Activated gamma-delta T cell (primary cell): ENCODE data around the gene NDUFS5.
A peak's percentile ranks its signal among the peaks of the same experiment; 100 is the strongest.
"Not testable (repeated sequence)": the region's sequence is repeated elsewhere in the genome, so short reads cannot be mapped to it uniquely, and the experiment has no call there.

Experiments used
- DNase-seq: peaks from one replicate; lab custom pipeline; 2025; lab: John Stamatoyannopoulos, UW
- total RNA-seq, 2 donors: gene quantifications; one replicate each; lab custom pipeline; 2026; lab: John Stamatoyannopoulos, UW

Gene NDUFS5
- 53.0 to 55.0 reads per million in 2 donors for total RNA-seq

DNA sequence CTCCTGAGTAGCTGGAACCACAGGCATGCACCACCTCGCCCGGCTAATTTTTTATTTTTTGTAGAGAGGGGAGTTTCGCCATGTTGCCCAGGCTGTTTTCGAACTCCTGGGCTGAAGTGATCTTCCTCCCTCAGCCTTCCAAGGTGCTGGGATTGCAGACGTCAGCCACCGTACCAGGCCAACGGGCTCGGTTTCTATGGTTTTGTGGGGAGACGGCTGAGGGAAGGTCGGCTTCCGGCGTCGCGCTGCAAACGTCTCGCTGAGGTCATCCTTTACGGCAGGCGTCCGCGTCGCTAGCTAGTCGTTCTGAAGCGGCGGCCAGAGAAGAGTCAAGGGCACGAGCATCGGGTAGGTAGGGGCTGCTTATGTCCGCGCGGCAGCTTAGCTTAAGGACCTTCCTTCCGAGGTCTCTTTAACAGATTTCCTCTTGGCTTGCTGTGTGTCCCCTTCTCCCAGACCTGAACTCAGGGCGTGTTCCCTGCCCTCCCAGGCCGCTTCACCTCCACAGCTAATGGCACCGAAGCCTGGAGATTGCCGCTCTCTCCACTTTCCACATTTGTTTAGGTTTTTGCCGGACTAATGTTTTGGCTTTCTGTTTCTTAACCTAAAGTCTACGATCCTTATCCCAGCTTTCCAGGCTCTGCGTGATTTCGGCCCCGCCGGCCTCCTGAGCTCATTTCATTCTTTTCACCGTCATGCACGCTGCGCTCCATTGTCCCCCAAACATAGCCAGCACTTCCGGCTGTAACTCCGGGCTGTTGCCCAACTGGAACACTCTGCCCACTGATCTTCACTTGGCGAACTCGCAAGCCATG lies at the start of gene NDUFS5:
TSS of gene NDUFS5 (plus strand) at position 300 of the 815 bp plus-strand sequence. CDS start 2,375 bp downstream, outside the sequence.
- DNase-seq: peak; percentile 61

GRCh38 chr1:38977399-38978244 lies 48.5 kb upstream of the NDUFS5 start:
- DNase-seq: not testable (repeated sequence)

GRCh38 chr1:38978245-38978542 lies 48.0 kb upstream of the NDUFS5 start:
- DNase-seq: not testable (repeated sequence)

- not testable (repeated sequence) for DNase-seq
Measured at GRCh38 chr1:38979380-38979779, 46.8 kb upstream of the NDUFS5 start.

DNA sequence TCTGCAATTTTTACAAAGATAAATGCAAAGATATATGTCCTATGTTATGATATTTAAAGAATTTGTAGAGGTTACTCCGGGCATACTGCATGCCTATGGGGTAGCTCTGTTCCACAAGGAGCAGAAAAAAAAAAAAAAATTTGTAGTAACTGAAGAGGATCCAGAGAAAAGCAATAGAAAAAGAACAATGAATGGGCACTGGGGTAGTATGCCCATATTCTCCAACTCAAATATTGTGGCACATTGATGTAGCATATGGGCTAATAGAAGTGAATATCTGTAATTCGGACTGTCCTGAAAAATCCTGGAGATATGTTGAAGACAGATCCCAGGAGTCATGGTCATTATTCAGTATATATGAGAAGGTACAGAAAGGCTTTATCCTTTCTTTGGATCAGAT lies 36.2 kb upstream of the NDUFS5 start:
- no peak for DNase-seq

- no peak for DNase-seq
Measured at GRCh38 chr1:38990386-38990737, 35.8 kb upstream of the NDUFS5 start.

- DNase-seq: peak; percentile 92
Measured at GRCh38 chr1:38990738-38991637, 35.2 kb upstream of the NDUFS5 start, which contains the start of gene AKIRIN1. Gene AKIRIN1 (plus strand): TSS chr1:38991276. CDS start chr1:38991381, 105 bp downstream.

DNA sequence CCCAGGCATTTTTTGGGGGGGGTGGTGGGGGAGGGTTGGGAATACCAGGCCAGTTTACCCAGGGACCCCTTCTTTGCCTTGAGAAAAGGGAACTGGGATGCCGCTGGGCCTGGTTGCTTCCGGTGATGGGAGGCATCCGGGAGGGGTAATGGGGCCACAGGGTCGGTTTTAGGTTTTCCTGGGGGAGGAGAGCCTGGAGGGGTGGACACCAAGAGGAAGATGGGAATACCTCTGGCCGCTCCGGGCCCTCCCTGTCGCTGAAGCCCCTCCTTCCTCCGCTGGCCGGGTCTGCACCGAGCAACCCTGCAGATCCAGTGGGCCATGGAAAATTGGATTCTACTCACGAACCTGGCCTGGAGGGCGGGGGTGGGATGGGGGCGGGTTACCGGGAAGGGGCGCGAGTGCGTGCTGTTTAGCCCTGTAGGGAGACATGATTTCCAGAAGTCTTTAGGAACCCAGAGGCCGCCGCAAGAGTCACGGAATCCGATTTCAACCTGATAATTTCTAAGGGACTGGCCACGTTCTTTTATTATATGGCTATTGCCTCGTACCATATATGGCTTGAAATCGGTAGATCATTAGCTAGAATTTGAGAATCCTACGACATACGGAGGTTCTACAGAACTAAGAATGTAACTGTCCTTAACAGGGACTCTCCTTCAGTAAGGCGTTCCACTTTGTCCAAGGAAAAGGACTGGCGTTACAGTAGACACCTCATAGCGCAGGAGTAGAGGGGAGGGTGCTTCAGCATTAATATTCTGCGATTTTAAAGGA lies 34.3 kb upstream of the NDUFS5 start:
- no peak for DNase-seq

- DNase-seq: no peak
Measured at GRCh38 chr1:38992412-38993111, 33.6 kb upstream of the NDUFS5 start.

GRCh38 chr1:38994196-38994595 lies 32.0 kb upstream of the NDUFS5 start:
- DNase-seq: no peak

- DNase-seq: no peak
Measured at GRCh38 chr1:38997034-38997900, 28.9 kb upstream of the NDUFS5 start.

- no peak for DNase-seq
Measured at GRCh38 chr1:38997901-38998190, 28.3 kb upstream of the NDUFS5 start.

GRCh38 chr1:39001516-39002421 lies 24.4 kb upstream of the NDUFS5 start:
- no peak for DNase-seq

DNA sequence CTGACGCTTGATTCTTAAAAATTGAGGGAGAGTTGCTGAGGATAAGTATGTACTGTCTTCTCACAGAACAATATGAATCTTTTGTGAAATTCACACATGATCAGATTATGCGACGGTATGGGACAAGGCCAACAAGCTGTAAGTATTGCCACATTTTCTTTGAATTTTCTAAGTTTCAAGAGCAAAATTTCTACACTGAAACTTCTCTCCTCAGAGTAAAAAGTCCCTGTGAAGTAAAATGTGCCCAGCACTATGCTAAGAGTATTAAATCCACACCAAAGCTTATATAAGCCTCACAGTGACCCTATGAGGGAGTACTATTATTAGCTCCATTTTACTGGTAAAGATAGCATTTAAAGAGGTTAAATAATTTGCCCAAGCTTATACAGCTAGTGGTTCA lies 22.9 kb upstream of the NDUFS5 start:
- DNase-seq: no peak

DNA sequence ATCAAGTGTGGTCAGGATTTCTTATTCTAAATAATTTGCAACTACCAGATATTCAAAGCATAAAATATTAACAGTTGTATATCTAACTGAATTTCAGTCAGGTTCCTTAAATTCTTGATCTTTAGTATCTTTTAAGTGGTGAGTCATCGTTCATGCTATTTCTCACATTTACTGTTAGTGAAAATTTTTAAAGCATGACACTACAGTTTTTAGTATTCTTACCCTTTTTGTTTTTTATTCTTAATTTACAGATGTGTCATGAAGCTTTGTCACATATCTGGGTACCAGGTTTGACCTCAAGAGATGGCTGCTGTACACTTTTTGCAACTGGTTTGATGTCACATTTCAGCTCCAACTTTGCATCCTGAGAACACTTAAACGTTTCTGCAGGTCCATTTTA lies 22.4 kb upstream of the NDUFS5 start:
- DNase-seq: no peak

DNA sequence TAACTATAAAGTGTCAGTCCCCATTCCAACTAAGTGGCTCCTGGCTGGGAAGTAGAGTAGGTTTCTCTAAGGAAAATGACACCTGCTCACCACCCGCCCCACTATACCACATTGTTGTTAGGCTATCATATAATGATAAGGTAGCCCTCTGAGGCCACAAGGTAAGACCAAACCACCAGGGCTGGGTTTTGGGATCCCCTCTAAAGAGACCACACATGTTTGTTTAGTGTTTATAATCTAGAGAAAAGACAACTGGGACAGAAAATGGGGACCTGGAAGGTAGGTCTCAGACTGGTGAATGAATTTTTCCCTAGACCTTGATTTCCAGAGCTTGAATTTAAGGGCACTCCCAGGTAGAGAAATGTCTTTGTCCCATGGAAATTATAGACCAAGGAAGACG lies 19.9 kb upstream of the NDUFS5 start:
- DNase-seq: no peak

- no peak for DNase-seq
Measured at GRCh38 chr1:39006726-39007645, 19.2 kb upstream of the NDUFS5 start.

DNA sequence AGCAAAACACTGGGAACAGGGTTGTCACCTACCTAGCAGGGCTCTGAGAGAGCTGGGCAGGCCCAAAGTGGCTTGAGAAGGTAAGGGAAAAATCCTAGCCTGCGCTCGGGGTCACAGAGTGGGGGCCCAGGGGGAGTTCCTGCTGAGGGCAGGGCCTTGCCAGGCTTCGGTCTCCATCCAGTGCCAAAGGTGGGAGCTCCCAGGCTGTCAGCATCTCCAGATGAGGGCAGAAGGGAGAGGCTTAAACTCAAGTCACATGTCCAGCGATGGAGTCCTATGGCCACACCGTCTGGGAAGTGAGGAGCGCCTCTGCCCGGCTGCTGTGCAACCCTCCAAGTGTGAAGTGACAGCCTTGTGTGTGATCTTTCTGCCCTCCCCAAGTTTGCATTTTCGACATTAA lies 11.2 kb upstream of the NDUFS5 start:
- DNase-seq: not testable (repeated sequence)
